IMR-90 (cell line): ENCODE results near the gene SYT6. TPM values are rescaled to one million over a fixed set of nuclear protein-coding genes. Genes with fewer than 3 reads are reported as not detected.

Experiments
- ATAC-seq: fragments of 200-7000 bp; cut with Tn5 transposase; 2 replicates; pipeline ENCODE4 v1.9.1; 2020; ENCODE audit warnings: low read depth, mild to moderate bottlenecking, moderate library complexity
- BruUV-seq: library from RNA; stranded (reverse); fragments of 400-500 nt; replicated peaks from 2 replicates; lab custom pipeline; 2021; lab: Mats Ljungman, UMichigan
- CTCF ChIA-PET: fragments of 300-600 bp; formaldehyde crosslinking; extraction: SDS; loops from one replicate; lab custom pipeline; 2021; ENCODE audit warnings: antibody characterized with exemption; lab: Yijun Ruan, JAX
- POLR2A ChIA-PET: fragments of 300-600 bp; sonication (Branson Sonifier 250); formaldehyde crosslinking; loops from one replicate; lab custom pipeline; 2022; ENCODE audit warnings: antibody characterized with exemption; ENCODE audit not compliant: unreplicated experiment; lab: Charles Lee
- DNase-seq: peaks from one replicate; pipeline ENCODE4 v3.0.0; 2013
- H2AFZ ChIP-seq: replicated peaks from 2 replicates; pipeline ENCODE3; 2013; ENCODE audit warnings: low read length, mild to moderate bottlenecking; ENCODE audit not compliant: poor library complexity
- H2AK5ac ChIP-seq: 2 replicates; pipeline ENCODE4 v1.6.1; 2013; ENCODE audit warnings: low read depth, low read length, inconsistent platforms
- H2AK9ac ChIP-seq: replicated peaks from 2 replicates; pipeline ENCODE3; 2013; ENCODE audit warnings: mild to moderate bottlenecking, low read depth, low read length, moderate library complexity; ENCODE audit not compliant: poor library complexity
- H2BK120ac ChIP-seq: 2 replicates; pipeline ENCODE4 v1.6.1; 2013; ENCODE audit warnings: low read depth, low read length, inconsistent platforms
- H2BK15ac ChIP-seq: 3 replicates; pipeline ENCODE4 v1.6.1; 2013; ENCODE audit warnings: low read depth, low read length, inconsistent platforms
- H2BK20ac ChIP-seq: 2 replicates; pipeline ENCODE4 v1.6.1; 2013; ENCODE audit warnings: low read depth, mild to moderate bottlenecking, inconsistent platforms, low read length, moderate library complexity
- H2BK5ac ChIP-seq: 2 replicates; pipeline ENCODE4 v1.6.1; 2013; ENCODE audit warnings: mild to moderate bottlenecking, low read depth, low read length, inconsistent platforms; ENCODE audit not compliant: poor library complexity, severe bottlenecking
- H3K14ac ChIP-seq: replicated peaks from 2 replicates; pipeline ENCODE4 v1.6.1; 2013; ENCODE audit warnings: low read depth, low read length, inconsistent platforms
- H3K18ac ChIP-seq: 2 replicates; pipeline ENCODE4 v1.6.1; 2013; ENCODE audit warnings: low read depth, low read length, control low read depth
- H3K23ac ChIP-seq: 2 replicates; pipeline ENCODE4 v1.6.1; 2013; ENCODE audit warnings: low read depth, low read length, inconsistent platforms
- H3K27ac ChIP-seq: 2 replicates; pipeline ENCODE4 v1.5.1; 2013; ENCODE audit warnings: mild to moderate bottlenecking, control low read depth, low read length; ENCODE audit not compliant: insufficient read depth
- H3K27me3 ChIP-seq: 2 replicates; pipeline ENCODE4 v1.6.1; 2013; ENCODE audit warnings: low read length; ENCODE audit not compliant: control insufficient read depth, insufficient read depth
- H3K36me3 ChIP-seq: 2 replicates; pipeline ENCODE4 v1.6.1; 2013; ENCODE audit warnings: low read length, mixed read lengths; ENCODE audit not compliant: control insufficient read depth, insufficient read depth
- H3K4ac ChIP-seq: 2 replicates; pipeline ENCODE4 v1.6.1; 2013; ENCODE audit warnings: low read depth, low read length, inconsistent platforms
- H3K4me1 ChIP-seq: 2 replicates; pipeline ENCODE4 v1.6.1; 2013; ENCODE audit warnings: low read length, mixed read lengths; ENCODE audit not compliant: control insufficient read depth, insufficient read depth
- H3K4me2 ChIP-seq: 2 replicates; pipeline ENCODE4 v1.6.1; 2013; ENCODE audit warnings: low read depth, mild to moderate bottlenecking, control low read depth, low read length, moderate library complexity
- H3K4me3 ChIP-seq: 2 replicates; pipeline ENCODE4 v1.5.1; 2013; ENCODE audit warnings: low read depth, mild to moderate bottlenecking, control low read depth, low read length, moderate library complexity; ENCODE audit not compliant: insufficient read depth
- H3K56ac ChIP-seq: 2 replicates; pipeline ENCODE4 v1.6.1; 2013; ENCODE audit warnings: low read length, inconsistent platforms; ENCODE audit not compliant: insufficient read depth; ENCODE audit errors: extremely low read depth
- H3K79me1 ChIP-seq, 2 experiments: 2 replicates each; pipeline ENCODE4 v1.6.1; 2013; ENCODE audit warnings: low read length in 2 of 2, inconsistent platforms in 1 of 2, low read depth in 1 of 2
- H3K9ac ChIP-seq: 2 replicates; pipeline ENCODE4 v1.6.1; 2013; ENCODE audit warnings: low read depth, low read length, control low read depth
- H3K9me1 ChIP-seq: 2 replicates; pipeline ENCODE4 v1.6.1; 2013; ENCODE audit warnings: low read length, inconsistent platforms; ENCODE audit not compliant: insufficient read depth
- H3K9me3 ChIP-seq: 2 replicates; pipeline ENCODE4 v1.6.1; 2013; ENCODE audit warnings: low read length; ENCODE audit not compliant: control insufficient read depth, insufficient read depth
- H4K20me1 ChIP-seq: 2 replicates; pipeline ENCODE4 v1.6.1; 2013; ENCODE audit warnings: low read length, inconsistent platforms; ENCODE audit not compliant: insufficient read depth
- H4K5ac ChIP-seq: 2 replicates; pipeline ENCODE4 v1.6.1; 2013; ENCODE audit warnings: mild to moderate bottlenecking, low read depth, low read length, control low read depth
- H4K8ac ChIP-seq, 2 experiments: 2 replicates each; pipeline ENCODE4 v1.6.1; 2013; ENCODE audit warnings: low read depth in 2 of 2, low read length in 2 of 2, control low read depth in 1 of 2, inconsistent platforms in 1 of 2
- H4K91ac ChIP-seq: 2 replicates; pipeline ENCODE4 v1.6.1; 2013; ENCODE audit warnings: low read depth, low read length, inconsistent platforms; ENCODE audit not compliant: insufficient read depth
- CEBPB ChIP-seq: IDR thresholded peaks from 2 replicates; pipeline ENCODE4 v1.6.1; 2012; ENCODE audit warnings: low read depth, low read length, improper control_type of control experiment
- NFE2L2 ChIP-seq: fragments of 150-350 bp; IDR thresholded peaks from 2 replicates; pipeline ENCODE4 v1.6.1; 2016; ENCODE audit warnings: low read depth, mild to moderate bottlenecking, low read length
- POLR2A ChIP-seq: IDR thresholded peaks from 2 replicates; pipeline ENCODE4 v1.6.1; 2012; ENCODE audit warnings: mild to moderate bottlenecking, low read depth, low read length
- RAD21 ChIP-seq: IDR thresholded peaks from 2 replicates; pipeline ENCODE4 v1.6.1; 2012; ENCODE audit warnings: low read length, improper control_type of control experiment
- RFX5 ChIP-seq: IDR thresholded peaks from 2 replicates; pipeline ENCODE4 v1.8.0; 2012; ENCODE audit warnings: low read depth, mild to moderate bottlenecking, low read length, moderate library complexity
- WGBS, 2 experiments: methylation state at CpG; one replicate each; pipeline versions ENCODE4 v1.1.5 to v1.1.7; 2013; ENCODE audit warnings: missing lambda C conversion rate in 2 of 2; ENCODE audit not compliant: insufficient read length in 1 of 2; ENCODE audit errors: extremely low coverage in 2 of 2; 5-methylcytosine and 5-hydroxymethylcytosine counted together
- dilution Hi-C: fragments of 300-500 bp; cut with HindIII; formaldehyde crosslinking; loops from one replicate; pipeline ENCODE4 v1.14.3; 2018; ENCODE audit warnings: low sequenced_read_pairs; ENCODE audit not compliant: unreplicated experiment
- in situ Hi-C: fragments of 300-500 bp; cut with MboI; formaldehyde crosslinking; loops from 3 replicates; pipeline ENCODE4 v1.14.3; 2019; ENCODE audit warnings: low sequenced_read_pairs, inconsistent platforms, mixed read lengths
- intact Hi-C: fragments of 100-400 bp; cut with micrococcal nuclease; formaldehyde crosslinking; loops from 2 replicates; pipeline ENCODE4 v1.10.0; 2022
- polyA plus RNA-seq, 3 experiments: library from polyadenylated mRNA; depleted of rRNA; stranded (reverse); fragments of >200 nt; gene quantifications; 2 replicates each; pipeline ENCODE4 v1.2.3, GENCODE V29; 2012; ENCODE audit warnings: low replicate concordance in 1 of 3
- total RNA-seq: library from RNA; depleted of rRNA; stranded (reverse); fragments of >200 nt; gene quantifications from 2 replicates; pipeline ENCODE4 v1.2.3, GENCODE V29; 2012
- TF ChIP-seq, protein P1 (sequence below): conservative IDR thresholded peaks from 2 replicates; pipeline ENCODE4 v1.5.1; 2012; ENCODE audit warnings: mild to moderate bottlenecking, low read depth, low read length, improper control_type of control experiment

Gene SYT6
- total and polyA plus RNA-seq, 2 of the 4 experiments (the other 2 are of a cell fraction): not detected

DNA sequence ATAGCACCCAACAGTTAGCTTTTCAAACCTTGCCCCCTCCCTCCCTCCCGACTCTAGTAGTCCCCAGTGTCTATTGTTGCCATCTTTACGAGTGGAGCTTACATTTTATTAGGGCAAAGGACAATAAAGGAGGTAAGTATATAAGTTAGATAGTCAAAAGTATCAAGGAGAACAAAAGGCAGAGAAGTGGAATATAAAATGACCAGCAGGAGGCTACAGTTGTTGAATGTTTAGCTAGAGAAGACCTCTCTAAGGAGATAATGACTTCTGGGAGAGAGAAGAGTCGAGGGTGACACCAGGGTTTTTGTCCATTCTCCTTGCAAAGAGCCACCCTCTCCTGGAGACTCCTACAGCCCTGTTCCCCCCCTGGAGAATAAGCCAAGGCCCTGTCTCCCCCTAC lies 48.7 kb downstream of the SYT6 start:
- no peak overlapping the region for H2BK20ac ChIP-seq
- H4K5ac ChIP-seq: no peak overlapping the region
- no peaks in the 10 kb centered on the region for H3K9me3 ChIP-seq
- DNase-seq: no peak
- no peak overlapping the region for H2BK5ac ChIP-seq
- no peak overlapping the region for H3K9ac ChIP-seq
- H3K4ac ChIP-seq: no peak overlapping the region
- H4K8ac ChIP-seq: no peak overlapping the region
- H3K27ac ChIP-seq: no peak overlapping the region
- no peak overlapping the region for H2BK15ac ChIP-seq
- no peaks in the 10 kb centered on the region for H4K20me1 ChIP-seq
- H2AFZ ChIP-seq: no peak overlapping the region
- no peak for ATAC-seq
- CTCF ChIA-PET: no interaction called here
- H3K36me3 ChIP-seq: no peaks in the 10 kb centered on the region
- dilution Hi-C loops: no loop called here
- no peak overlapping the region for H4K91ac ChIP-seq
- no peaks in the 10 kb centered on the region for H3K79me1 ChIP-seq
- H3K27me3 ChIP-seq: peaks cover 44% of the 10 kb centered on the region
- no peak overlapping the region for H2AK9ac ChIP-seq
- no peak overlapping the region for H3K14ac ChIP-seq
- no peak overlapping the region for H3K23ac ChIP-seq
- no CpG with 5 or more reads among the region's 3 CpGs for WGBS, 2 experiments
- H3K4me1 ChIP-seq: no peaks in the 10 kb centered on the region
- no TSS peak for BruUV-seq
- TF ChIP-seq, protein P1, sequence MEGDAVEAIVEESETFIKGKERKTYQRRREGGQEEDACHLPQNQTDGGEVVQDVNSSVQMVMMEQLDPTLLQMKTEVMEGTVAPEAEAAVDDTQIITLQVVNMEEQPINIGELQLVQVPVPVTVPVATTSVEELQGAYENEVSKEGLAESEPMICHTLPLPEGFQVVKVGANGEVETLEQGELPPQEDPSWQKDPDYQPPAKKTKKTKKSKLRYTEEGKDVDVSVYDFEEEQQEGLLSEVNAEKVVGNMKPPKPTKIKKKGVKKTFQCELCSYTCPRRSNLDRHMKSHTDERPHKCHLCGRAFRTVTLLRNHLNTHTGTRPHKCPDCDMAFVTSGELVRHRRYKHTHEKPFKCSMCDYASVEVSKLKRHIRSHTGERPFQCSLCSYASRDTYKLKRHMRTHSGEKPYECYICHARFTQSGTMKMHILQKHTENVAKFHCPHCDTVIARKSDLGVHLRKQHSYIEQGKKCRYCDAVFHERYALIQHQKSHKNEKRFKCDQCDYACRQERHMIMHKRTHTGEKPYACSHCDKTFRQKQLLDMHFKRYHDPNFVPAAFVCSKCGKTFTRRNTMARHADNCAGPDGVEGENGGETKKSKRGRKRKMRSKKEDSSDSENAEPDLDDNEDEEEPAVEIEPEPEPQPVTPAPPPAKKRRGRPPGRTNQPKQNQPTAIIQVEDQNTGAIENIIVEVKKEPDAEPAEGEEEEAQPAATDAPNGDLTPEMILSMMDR: no peak
- no peak for TF ChIP-seq RAD21
- no peak for TF ChIP-seq NFE2L2
- no peak for TF ChIP-seq RFX5
- no peak for TF ChIP-seq POLR2A
- no peak for TF ChIP-seq CEBPB
- intact Hi-C loops: no loop called here
- no peak overlapping the region for H2BK120ac ChIP-seq
- POLR2A ChIA-PET: no interaction called here
- in situ Hi-C loops: no loop called here
- no peak overlapping the region for H3K4me3 ChIP-seq
- H2AK5ac ChIP-seq: no peak overlapping the region
- H3K56ac ChIP-seq: no peak overlapping the region
- no peaks in the 10 kb centered on the region; the same call in 1 of the 2 replicates for H3K9me1 ChIP-seq
- no peak overlapping the region for H3K4me2 ChIP-seq
- no peak overlapping the region for H3K18ac ChIP-seq
